GM18526 (cell line): ENCODE measurements around the gene SMC5.

Experiments
- POLR2A ChIP-seq: IDR thresholded peaks from 3 replicates; pipeline ENCODE4 v1.6.1; 2011; ENCODE audit not compliant: insufficient read length; ENCODE audit errors: extremely low read depth

SMC5 gene

DNA sequence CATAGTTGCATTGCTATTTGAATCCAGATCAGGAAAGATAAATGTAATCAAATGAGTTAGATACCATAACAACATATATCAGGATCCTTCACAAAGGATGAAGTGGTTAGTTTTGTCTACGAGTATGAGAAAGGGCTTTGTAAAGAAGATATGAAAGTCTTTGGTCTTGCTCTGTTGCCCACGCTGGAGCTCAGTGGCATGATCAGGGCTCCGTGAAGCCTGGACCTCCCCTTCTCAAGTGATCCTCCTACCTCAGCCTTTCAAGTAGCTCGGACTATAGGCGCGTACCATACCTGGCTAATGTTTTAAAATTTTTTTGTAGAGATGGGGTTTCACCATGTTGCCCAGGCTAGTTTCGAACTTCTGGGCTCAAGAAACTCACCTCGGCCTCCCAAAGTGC, 1.8 kb downstream of the SMC5 start:
- TF ChIP-seq POLR2A = no peak

DNA sequence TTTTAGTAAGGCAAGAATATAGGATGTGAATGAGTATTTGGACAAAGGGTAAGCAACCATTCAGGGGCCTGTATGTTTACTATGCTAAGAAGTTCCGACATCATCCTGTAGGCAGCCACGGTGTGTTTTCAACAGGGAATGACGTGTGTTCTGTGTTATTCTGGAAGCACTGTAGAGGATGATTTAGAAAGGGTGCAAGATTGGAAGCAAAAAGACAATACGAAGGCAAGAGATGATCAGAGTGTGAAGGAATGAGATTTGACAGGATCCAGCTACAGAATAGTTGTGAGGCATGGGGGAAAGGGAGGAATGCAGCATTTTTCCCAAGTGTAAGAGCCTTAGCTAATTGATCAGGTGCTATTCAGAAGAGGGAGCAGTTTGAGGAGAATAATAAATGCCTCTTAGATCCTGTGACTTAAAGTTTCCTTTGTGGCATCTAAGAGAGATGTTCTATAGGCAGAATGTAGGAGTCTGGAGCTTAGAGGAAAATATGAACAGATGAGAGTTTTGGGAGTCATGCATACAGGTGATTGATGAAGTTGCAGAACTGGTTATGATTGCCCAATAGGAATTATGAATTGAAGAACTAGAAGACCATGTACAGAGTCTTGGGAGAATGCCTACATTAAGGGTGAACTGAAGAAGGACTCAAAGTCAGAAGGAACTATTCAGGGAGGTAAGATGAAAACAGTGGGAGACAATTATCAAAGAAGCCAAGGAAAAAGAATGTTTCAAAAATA, 2.5 kb downstream of the SMC5 start:
- TF ChIP-seq POLR2A = no peak

DNA sequence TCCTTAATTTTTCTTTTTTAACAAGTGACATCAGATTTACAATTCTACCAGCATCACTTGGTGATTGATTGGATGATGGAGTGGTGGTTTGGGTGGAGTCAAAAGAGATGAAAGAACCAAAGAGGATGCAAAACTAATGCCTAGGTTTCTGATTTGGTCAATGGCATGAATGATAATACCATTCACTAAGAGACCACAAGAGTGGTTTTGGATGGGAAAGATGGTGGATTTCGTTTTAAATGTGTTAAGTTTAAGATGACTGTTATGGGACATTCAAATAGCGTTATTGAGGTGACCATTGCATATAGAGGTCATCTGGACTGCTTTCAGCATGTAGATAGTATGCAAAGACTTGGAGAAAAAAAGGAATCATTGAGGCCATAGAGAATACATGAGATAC, 3.6 kb downstream of the SMC5 start:
- no peak for TF ChIP-seq POLR2A

DNA sequence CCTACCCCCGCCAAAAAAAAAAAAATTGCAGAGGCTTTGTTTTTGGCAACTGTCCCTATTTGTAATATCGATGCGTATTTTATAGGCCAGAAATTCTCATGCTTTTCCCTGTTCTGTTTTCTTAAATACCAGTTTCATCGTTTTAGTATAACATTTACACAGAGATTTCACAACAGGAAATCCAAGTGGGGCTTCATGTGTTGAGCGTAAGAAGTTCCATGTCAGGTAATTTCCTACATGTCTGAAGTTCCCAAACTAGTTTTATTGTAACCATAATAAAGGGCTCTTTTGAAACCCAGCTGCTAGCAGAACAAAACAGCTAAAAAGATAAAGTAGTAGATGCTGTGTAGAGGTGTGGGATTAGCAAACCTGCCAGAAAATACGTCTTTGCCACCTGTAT, 4.2 kb downstream of the SMC5 start:
- TF ChIP-seq POLR2A = no peak

DNA sequence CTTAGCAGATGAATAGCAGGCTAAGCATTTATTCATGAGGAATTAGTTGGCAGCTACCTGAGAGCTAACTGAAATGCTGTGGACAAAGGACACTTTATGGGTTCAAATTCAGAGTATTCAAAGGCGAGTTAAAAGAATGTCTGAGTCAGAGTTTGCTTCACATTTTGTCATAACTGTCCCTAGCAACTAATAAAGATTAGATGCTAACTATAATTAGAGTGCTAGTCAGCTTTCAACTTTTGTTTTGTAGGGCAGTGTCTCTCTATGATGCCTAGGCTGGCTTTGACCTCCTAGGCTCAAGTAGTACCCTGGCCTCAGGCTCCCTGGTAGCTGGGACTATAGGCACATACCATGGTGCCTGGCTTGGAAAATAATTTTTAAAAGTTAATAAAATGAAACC, 4.6 kb downstream of the SMC5 start:
- TF ChIP-seq POLR2A = no peak

DNA sequence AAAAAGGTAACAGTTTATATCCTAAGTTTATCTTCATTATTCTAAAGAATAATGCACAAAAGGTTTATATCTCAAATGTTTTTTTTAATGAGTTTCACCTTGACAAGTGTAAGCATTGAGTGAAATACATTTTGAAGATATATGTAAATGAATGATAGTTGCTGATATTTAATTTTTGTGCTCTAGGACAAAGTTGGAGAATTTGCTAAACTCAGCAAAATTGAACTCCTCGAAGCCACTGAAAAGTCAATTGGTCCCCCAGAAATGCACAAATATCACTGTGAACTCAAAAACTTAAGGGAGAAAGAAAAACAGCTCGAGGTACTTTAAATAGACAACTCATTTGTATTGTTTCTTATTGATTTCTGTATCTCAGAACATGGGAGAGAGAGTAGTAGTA, 19.5 kb downstream of the SMC5 start:
- TF ChIP-seq POLR2A = no peak

DNA sequence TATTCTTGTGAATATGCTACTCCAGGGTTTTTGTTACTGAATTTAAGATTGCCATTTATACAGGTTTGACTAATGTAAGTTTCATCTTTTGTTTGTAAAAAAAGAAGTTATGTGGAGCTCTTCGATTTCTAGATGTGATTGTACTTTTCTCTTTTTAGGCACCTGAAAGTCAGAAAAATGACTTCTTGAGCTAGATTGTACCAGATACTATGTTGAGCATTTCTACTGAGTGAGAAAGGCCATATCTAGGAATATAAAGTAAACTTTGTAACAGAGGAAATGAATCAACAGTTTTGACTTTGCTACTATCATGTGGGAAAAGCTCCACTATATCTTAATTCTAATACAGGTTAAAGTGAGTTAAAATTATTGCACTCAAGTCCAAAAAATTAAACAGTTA, 25.1 kb downstream of the SMC5 start:
- TF ChIP-seq POLR2A = no peak

DNA sequence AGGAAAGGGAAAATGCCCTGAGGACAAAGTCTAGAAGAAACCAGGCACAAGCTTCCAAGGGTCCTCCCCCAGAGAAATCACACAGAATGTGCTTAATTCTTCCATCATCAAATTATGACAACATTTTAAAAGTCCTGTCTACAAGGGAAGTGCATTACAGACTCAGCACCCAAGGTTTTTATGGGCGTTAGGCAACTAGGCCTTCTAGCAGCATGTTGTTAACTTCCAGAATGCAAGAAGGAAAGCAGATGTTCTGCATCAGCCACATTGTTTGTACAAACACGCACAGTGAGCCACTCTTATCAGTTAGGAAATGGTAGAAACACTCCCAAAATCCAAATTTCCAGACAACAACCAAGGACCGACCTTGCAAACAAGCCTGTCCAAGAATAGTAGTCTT, 26.5 kb downstream of the SMC5 start:
- TF ChIP-seq POLR2A = no peak

DNA sequence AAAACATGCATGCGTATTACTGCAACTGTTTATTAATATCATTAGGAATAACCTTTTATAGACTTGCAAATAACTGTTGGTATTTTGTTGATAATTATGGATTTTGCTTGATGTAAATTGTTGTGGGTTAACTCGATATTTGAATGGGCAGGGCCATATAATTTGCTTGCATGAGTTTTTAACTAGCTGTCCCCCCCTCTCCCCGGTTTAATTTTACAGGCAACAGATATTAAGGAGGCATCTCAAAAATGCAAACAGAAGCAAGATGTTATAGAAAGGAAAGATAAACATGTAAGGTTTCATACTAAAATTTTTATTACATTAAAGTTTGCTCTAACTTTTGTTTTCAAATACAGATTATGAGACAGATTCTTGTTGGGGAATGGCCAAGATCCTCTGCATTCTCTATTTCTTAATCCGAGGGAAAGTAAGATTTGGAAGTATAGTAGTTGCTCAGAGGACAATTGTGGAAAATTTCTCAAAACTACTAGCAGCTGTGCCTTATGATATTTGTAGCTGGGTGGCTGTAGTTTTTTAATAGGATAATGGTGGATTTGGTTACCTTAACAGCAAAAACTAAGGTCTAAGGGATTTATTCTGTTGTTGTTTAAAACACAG, 27.3 kb downstream of the SMC5 start:
- TF ChIP-seq POLR2A = no peak

DNA sequence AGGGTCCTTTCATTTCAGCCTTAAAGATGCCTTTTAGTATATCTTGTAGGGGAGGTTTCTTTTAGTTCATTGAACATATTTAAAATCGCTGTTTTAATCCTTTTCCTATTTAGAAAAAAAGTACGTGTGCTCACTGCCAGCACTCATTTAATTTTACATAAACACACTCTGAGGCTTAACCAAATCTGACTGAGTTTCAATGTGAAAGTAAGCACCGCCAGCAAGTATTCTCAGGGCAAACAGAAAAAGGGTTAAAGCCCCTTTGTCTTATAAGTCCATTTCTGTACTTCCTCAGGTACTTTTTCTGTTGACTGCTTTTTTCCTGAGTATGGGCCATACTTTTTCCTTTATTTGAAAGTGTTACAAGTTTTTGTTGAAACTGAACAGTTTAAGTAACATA, 31.8 kb downstream of the SMC5 start:
- TF ChIP-seq POLR2A = no peak

DNA sequence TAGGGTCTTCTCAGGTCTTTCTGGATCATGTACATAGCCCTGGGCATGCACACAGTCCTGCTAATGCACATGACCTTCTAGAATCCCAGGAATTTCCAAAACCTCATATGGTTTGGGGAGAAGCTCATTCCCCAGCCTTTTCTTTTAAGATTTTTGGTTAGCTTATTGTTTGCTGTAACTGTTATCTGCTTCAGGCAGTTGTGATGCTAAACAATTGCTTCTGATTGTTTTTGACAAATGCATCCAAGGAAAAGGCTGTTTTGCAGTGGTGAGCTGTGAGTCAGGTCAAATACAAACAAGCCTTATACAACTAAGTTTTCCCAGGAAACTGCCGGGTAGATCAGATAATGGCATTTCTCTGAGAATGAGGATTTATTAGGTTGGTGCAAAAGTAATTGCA, 32.7 kb downstream of the SMC5 start:
- no peak for TF ChIP-seq POLR2A

DNA sequence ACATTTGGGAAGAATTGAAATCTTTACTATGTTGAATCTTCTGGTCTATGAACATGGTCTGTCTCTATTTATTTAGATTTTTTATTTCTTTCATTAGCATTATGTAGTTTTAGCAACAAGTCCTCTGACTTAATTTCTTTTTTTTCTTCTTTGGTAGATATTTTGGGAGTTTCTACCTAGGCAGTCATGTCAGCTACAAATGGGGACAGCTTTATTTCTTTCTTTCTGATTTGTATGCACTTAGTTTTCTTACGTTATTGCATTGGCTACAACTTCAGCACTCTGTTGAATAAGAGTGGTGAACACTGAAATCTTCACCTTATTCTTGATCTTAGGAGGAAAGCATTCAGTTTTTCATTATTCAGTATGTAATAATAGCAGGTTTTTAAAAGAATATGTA, 33.5 kb downstream of the SMC5 start:
- no peak for TF ChIP-seq POLR2A

DNA sequence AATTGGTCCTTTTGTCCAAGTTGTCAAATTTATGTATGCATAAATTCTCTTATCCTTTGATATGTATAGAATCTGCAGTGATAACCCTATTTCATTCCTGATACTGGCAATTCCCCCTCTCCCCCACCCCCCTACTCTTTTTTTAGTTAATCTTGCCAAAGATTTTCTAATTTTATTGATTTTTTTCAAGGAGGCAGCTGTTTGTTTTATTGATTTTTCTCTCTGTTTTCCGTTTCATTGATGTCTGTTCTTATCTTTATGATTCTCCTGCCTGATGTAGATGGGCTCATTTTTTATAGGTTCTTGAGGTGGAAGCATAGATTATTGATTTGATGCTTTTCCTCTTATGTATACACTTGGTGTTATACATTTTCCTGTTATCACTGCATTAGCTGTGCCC, 34.4 kb downstream of the SMC5 start:
- no peak for TF ChIP-seq POLR2A

DNA sequence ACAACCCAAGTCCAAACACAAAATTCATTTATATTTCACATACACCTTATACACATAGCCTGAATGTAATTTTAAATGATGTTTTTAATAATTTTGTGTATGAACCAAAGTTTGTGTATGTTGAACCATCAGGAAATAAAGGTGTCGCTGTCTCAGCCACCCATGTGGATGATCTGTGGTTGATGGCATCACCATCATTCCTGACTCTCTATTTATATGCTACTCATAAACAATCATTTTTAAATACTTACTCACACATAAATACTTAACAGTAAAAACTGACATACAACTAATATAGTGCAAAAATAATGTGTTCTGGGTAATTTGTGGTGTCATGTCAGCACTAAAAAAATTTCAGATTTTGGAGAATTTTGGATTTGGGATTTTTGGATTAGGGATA, 38.4 kb downstream of the SMC5 start:
- no peak for TF ChIP-seq POLR2A

DNA sequence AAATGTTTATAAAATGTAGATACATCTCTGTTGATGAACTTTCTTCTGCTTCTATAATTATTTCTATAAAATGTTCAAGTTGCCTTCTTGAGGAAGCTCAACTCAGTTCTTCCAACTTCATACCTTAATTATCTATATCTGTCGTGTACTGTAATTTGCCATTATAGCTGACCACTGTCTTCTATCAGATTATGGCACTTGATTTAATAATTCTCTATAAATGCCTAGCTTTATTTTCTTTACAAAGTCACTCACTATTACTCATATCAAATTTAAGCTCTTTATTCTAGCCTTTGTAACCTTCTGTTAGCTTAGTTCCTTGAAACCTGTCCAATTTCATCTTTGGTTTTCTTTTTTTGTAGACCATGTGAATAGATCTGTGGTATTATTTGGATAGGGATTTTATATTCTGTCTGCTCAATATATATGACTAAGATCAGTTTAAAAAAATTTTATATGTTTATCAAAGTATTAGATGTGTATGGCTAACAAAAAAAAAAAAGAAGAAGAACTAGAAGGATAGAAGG, 39.5 kb downstream of the SMC5 start:
- TF ChIP-seq POLR2A = no peak

DNA sequence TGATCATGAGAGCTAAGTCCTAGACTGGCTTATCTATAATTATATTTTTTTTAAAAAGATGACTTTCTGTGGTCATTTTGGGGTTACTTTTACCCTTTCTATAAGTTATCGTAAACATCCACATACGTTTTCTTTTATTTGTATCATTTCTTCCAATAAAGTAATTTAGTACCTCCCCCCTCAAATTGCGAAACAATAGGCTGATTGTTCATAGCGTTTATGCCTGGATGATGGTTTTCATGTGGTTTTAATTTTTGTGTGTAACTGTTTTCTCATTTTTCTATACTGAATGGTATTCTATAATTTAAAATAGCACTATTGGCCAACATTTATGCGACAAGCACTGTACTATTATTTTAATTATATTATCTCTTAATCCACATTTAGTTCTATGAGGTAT, 44.5 kb downstream of the SMC5 start:
- TF ChIP-seq POLR2A = no peak

DNA sequence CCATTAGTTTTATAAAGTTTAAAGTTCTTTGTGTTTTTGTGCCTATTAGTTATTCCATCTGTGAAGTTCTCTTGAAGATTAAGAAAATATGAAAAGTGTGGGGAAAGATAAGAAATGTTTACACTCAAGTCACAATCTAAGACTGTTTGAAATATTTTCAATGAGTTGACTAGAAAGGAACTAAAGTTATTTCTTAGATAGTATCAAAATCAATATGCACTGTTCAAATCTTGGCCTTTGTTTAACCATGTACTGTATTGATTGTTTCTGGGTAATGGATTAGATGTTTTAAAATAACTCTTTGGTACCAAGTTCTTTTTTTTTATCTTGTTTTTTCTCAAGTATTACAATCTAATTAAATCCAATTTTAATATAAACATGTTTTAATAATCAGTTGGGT, 46.0 kb downstream of the SMC5 start:
- TF ChIP-seq POLR2A = no peak
